ENCODE results near the gene GPRIN2.
"Not testable (repeated sequence)": the region's sequence is repeated elsewhere in the genome, so short reads cannot be mapped to it uniquely, and the experiment has no call there.

Gene GPRIN2

DNA sequence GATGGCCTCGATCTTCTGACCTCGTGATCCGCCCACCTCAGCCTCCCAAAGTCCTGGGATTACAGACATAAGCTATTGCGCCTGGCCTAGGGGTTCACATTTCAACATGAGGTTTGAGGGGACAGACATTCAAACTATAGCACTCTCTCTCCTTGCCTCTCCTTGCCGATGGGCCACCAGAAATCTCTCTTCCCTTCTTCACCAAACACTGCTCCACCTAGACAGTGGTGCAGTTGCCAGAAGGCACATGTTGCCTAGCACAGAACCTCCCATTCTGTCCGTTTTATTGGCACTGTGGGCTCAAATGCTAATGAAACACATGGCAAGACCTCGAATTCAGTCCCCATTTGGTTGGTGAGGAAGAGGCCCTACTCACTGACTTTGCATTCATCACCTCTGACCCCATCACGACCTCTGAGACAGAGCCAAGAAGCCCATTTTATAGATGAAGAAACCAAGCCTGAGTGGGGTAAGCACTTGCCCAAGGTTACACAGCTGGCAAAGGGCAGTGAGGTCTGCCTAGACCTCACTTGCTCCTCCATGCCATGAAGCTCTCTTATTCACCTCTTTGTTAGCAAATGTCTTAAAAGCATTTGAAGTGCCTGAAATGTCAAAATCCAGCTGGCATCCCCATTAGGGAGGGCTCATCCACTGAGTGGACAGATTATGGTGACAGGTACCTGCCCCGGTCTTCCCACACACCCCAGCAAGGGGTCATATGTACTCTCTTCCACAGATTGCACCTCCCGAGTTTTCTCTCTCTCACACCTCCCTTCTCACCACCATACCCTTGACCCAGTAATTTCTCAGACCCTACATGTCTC lies 34.0 kb downstream of the GPRIN2 start:
- DNase-seq: no peak

GRCh38 chr10:46520941-46521340 lies 35.5 kb downstream of the GPRIN2 start:
- DNase-seq: peak in 1 of 51 donors; percentile 17

- no peak for DNase-seq
Measured at GRCh38 chr10:46520381-46520780, 36.1 kb downstream of the GPRIN2 start.

- no peak for DNase-seq
Measured at GRCh38 chr10:46518028-46518725, 38.3 kb downstream of the GPRIN2 start.

DNA sequence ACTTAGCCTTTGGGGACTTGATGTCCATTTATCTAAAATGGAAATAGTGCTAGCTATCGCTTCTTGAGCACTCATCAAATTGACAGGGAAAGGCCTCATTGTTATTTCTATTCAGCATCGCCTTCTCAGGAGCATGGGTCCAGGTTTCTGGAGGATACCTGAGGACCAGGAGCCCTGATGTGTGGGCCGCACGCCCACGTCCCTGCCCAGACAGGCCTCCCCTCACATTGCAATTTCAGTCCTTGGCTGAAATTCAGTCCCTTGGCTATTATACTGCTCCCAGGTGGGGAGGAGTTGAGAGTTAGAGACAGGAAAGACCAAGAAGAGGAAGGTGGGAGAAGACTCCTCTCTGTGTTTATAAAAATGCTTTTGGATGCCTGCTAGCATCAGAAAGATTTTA lies 38.9 kb downstream of the GPRIN2 start:
- no peak for DNase-seq

DNA sequence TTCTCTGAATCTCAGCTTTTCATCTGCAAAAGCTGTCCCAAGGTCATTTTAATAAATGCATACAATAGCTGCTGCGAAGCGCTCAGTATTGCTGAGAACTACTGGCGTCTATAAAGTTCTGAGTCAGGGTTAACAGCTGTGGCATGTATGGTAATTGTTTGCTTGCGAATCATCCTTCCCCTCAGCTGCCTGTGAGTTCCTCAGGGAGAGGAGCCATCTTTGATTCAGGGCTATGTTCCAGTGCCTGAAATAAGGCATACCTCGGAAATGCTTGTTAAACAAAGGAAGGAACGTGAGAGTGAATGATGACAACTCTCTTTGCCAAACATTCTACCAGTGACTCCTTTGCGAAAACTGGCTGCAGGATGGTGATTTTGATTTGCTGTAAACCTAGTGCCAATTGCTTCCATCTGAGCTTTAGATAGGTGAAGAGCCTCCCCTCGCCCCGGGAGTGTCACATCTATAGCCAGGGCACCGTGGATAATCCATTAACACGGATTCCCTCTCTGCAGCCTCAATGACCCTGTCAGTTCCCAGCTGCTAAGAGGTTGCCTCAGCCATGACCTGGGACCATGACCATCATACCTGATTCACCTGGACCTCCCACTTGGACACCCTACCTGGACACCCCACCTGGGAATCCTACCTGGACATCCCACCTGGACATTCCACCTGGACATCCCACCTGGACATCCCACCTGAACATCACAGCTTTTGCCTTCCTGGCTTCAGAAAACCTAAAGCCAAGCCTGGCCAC lies 39.6 kb downstream of the GPRIN2 start:
- no peak for DNase-seq

- DNase-seq: no peak
Measured at GRCh38 chr10:46515793-46516192, 40.7 kb downstream of the GPRIN2 start.

DNA sequence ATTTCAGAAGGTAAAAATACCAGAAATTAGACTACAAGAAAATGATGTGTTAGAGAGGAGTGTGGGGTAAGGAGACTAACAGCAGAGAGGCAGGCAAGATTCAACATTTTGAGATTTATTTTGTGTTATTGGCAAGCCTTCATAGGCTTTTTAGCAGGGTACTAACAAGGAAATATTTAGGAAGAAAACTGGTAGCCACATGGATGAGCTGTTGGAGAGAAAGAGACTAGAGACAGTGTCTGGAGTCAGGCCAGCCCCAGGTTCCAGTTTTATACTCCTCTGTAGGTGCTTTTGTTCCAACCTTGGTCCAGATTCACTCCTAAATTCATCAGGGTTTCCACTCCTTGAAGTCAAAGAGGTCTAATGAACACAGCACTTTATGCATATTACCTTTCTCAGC lies 41.1 kb downstream of the GPRIN2 start:
- DNase-seq: no peak

DNA sequence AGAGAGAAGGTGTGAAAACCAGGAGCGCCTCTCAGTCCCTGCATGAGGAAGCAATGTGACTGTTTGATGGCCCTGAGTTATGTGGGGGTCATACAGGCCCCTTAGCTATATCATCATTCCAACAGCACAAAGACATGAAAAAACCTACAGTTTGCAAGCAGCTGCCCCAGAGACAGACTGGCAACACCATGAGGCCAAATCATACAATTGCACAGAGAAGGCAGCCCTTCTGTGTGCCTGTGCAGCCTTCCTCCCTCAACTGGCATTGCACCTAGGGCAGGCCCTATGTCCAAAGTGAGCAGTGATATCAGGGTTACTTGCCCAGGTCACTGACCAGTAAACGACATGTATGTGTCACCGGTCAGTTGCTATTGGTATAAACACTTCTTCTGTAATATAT lies 41.6 kb downstream of the GPRIN2 start:
- DNase-seq: no peak

DNA sequence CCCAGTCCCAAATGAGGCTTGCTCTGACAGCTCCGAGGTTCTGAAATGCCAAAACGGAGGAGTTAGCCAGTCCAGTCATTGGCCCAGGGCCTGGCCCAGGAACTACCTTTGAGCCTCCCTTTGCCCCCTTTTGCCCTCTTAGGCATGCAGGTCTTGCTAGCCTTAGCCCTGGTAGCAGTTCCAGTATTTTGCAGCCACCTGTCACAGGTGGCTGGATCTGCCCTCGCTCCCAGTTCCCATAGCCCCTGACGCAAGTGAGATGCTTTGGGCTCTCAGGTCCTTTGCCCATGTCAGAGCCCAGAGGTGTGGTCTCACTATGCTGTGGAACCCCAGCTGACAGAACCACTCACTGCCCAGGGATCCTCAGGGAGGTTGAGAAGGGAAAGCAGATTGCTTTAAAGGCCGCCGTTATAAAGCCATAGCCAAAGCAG lies 42.0 kb downstream of the GPRIN2 start:
- DNase-seq: no peak

DNA sequence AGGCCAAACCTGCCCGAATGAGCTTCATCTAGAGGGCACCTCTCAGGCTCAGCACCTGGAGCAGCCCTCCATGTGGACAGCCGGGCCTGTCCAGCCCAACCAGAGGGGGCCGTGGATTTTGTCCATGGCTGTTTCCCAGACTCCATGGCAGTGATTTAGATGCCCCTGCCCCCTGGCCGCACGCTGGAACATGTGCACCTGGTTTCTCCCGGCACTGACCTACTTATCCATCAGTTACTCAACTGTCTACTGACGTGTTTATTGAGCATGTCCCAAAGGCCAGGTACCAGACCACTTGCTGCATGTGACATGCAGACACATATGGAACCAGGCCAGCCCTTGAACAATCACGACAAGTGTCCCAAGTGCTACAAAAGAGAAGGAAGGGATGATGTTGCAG lies 43.1 kb downstream of the GPRIN2 start:
- DNase-seq: not testable (repeated sequence)

DNA sequence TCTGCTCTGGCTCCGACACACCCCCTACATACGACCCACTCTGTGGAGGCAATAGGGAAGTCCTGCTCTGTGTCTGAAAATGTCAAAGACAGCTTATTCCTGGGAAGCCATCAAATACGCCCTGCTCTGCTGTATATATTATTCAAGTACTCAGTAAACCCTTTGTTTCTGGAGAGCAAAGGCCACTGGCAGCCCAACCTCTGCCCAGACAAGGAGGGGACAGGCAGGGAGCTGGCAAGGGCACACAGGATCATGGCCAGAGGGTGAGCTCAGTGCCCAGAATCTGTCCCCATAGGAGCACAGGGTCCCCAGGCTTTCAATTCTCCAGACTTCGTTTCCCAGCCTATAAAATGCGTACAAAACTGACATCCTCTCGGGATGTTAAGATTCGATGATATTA lies 43.7 kb downstream of the GPRIN2 start:
- DNase-seq: not testable (repeated sequence)

DNA sequence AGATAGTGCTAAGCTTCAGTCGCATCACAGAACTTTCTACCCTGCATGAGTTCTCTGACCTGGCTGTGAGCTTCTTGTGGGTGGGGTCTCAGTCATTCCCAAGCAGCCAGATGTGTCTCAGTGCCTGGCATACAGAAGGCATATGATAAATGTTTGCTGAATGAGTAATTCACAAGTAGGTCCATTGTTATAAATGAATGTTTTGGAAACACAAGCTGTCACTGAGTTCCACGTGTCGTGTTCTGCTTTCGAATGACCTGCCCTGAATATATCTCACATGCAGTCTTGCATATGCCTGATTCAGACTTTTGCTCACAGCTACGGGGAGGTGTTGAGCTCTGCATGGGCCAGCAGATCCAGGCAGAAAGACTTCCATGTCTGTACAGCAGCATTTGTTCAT lies 44.5 kb downstream of the GPRIN2 start:
- not testable (repeated sequence) for DNase-seq

Data from hypothalamus (tissue), 51 donors.